CD4-positive, CD25-positive, alpha-beta regulatory T cell (primary cell): ENCODE measurements around the gene NEK1. TPM values are rescaled to one million over a fixed set of nuclear protein-coding genes. Genes with fewer than 3 reads are reported as not detected.
A peak's percentile ranks its signal among the peaks of the same experiment; 100 is the strongest.

ENCODE experiments used
- ATAC-seq, 2 donors: fragments of 150-1000 bp; cut with Tn5 transposase; one replicate each; pipeline ENCODE4 v1.10.0; 2021; ENCODE audit warnings: low read depth in 2 of 2, moderate number of reproducible peaks in 2 of 2, moderate library complexity in 1 of 2
- DNase-seq, 3 donors: peaks; one replicate each; pipeline versions ENCODE4 v3.0.0 to v3.0.0-alpha.2; 2012 to 2022; ENCODE audit warnings: mixed read lengths in 1 of 3
- H3K27ac ChIP-seq: one replicate; pipeline ENCODE4 v1.7.0; 2013; ENCODE audit warnings: mild to moderate bottlenecking, low read length; ENCODE audit not compliant: insufficient read depth, poor library complexity, severe bottlenecking
- H3K27me3 ChIP-seq: one replicate; pipeline ENCODE4 v1.7.0; 2013; ENCODE audit warnings: low read length; ENCODE audit not compliant: control insufficient read depth, insufficient read depth
- H3K36me3 ChIP-seq: one replicate; pipeline ENCODE4 v1.7.0; 2013; ENCODE audit warnings: mild to moderate bottlenecking, low read length, moderate library complexity; ENCODE audit not compliant: control insufficient read depth, insufficient read depth
- H3K4me1 ChIP-seq: 2 replicates; pipeline ENCODE4 v1.7.0; 2013; ENCODE audit warnings: mild to moderate bottlenecking, low read length; ENCODE audit not compliant: insufficient read depth, control insufficient read depth, poor library complexity, severe bottlenecking
- H3K4me3 ChIP-seq: one replicate; pipeline ENCODE4 v1.7.0; 2013; ENCODE audit warnings: low read depth, mild to moderate bottlenecking, low read length, moderate library complexity
- H3K9me3 ChIP-seq, 2 experiments: 1 replicate in 1 of 2; 2 replicates in 1 of 2; pipeline ENCODE4 v1.7.0; 2013; ENCODE audit warnings: low read length in 2 of 2, mild to moderate bottlenecking in 1 of 2, moderate library complexity in 1 of 2; ENCODE audit not compliant: control insufficient read depth in 2 of 2
- H3K27ac Mint-ChIP-seq, 3 donors: one replicate each; pipeline ENCODE4 v1.8.0; 2020 to 2022; ENCODE audit warnings: mild to moderate bottlenecking in 3 of 3, mixed read lengths in 3 of 3, moderate library complexity in 2 of 3
- H3K27me3 Mint-ChIP-seq: one replicate; pipeline ENCODE4 v1.8.0; 2022; ENCODE audit warnings: mild to moderate bottlenecking, mixed read lengths
- H3K36me3 Mint-ChIP-seq: one replicate; pipeline ENCODE4 v1.8.0; 2020; ENCODE audit warnings: mixed read lengths
- H3K4me1 Mint-ChIP-seq, 4 donors: one replicate each; pipeline ENCODE4 v1.8.0; 2020 to 2022; ENCODE audit warnings: mixed read lengths in 4 of 4, mild to moderate bottlenecking in 1 of 4
- H3K4me3 Mint-ChIP-seq, 4 donors: one replicate each; pipeline ENCODE4 v1.8.0; 2020 to 2022; ENCODE audit warnings: mild to moderate bottlenecking in 4 of 4, mixed read lengths in 4 of 4, moderate library complexity in 3 of 4
- H3K9me3 Mint-ChIP-seq, 7 donors: one replicate each; pipeline ENCODE4 v1.8.0; 2020 to 2022; ENCODE audit warnings: mixed read lengths in 7 of 7, mild to moderate bottlenecking in 3 of 7, moderate library complexity in 2 of 7
- polyA plus RNA-seq, 4 donors: library from polyadenylated mRNA; unstranded; fragments of 300-500 nt; fragmentation: Illumina TruSeq; gene quantifications; one replicate each; pipeline ENCODE4 v1.2.3, GENCODE V29; 2021
- total RNA-seq: library from RNA; stranded (reverse); gene quantifications from one replicate; pipeline ENCODE4 v1.2.3, GENCODE V29; 2022

NEK1 gene
- total and polyA plus RNA-seq, 5 donors from 2014 or later: 7.7 to 22.9 (median 10.8) TPM

DNA sequence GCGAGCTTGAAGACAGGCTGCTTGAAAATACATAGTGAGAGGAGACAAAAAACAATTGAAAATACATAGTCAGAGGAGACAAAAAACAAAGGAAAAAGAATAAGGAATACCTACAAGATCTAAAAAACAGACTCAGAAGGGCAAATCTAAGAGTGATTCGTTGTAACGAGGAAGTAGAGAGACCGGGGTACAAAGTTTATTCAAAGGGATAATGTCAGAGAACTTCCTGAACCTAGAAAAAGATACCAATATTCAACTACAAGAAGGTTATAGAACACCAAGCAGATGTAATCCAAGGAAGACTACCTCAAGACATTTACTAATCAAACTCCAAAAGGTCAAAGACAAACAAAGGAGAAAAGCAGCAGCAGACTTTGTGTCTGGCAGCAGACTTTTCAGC lies 165.6 kb downstream of the NEK1 start:
- no peaks in the 10 kb centered on the region for H3K4me1 ChIP-seq
- DNase-seq (no peak), ATAC-seq (no peak)
- H3K27me3 Mint-ChIP-seq: no peaks in the 10 kb centered on the region
- H3K4me3 ChIP-seq: no peak overlapping the region
- H3K9me3 ChIP-seq: peaks cover 10 to 17% of the 10 kb centered on the region in 2 experiments
- peaks cover 76% of the 10 kb centered on the region for H3K36me3 Mint-ChIP-seq
- peaks cover 0 to 17% (median 7%) of the 10 kb centered on the region in 4 donors for H3K4me1 Mint-ChIP-seq
- H3K27me3 ChIP-seq: no peaks in the 10 kb centered on the region
- H3K27ac Mint-ChIP-seq: no peak overlapping the region
- H3K36me3 ChIP-seq: peaks cover 9% of the 10 kb centered on the region
- no peak overlapping the region for H3K27ac ChIP-seq
- H3K4me3 Mint-ChIP-seq: peak overlapping the region in 1 of 4 donors; percentile 58
- H3K9me3 Mint-ChIP-seq: peaks cover 1 to 39% (median 29%) of the 10 kb centered on the region in 7 donors

DNA sequence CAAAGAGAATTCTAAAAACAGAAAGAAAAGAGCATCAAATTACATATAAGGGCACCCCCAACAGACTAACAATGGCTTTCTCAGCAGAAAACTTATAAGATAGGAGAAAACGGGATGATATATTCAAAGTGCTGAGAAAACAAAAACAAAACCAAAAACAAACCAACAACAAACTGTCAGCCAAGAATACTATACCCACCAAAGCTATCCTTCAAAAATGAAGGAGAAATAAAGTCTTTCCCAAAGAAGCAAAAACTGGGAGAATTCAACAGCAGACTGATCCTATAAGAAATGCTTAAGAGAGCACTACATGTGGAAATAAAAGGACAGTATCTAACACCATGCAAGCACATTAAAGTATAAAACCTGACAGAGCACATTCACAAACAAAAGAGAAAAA lies 168.6 kb downstream of the NEK1 start:
- peak overlapping the region in 1 of 4 donors; percentile 23 for H3K4me3 Mint-ChIP-seq
- H3K36me3 ChIP-seq: peaks cover 9% of the 10 kb centered on the region
- no peak for ATAC-seq
- H3K4me1 ChIP-seq: no peaks in the 10 kb centered on the region
- H3K4me3 ChIP-seq: no peak overlapping the region
- no peaks in the 10 kb centered on the region for H3K27me3 Mint-ChIP-seq
- no peak for DNase-seq
- H3K36me3 Mint-ChIP-seq: peaks cover 55% of the 10 kb centered on the region
- H3K9me3 ChIP-seq: peaks cover 10 to 17% of the 10 kb centered on the region in 2 experiments
- H3K27ac Mint-ChIP-seq: no peak overlapping the region
- peaks cover 0 to 17% (median 7%) of the 10 kb centered on the region in 4 donors for H3K4me1 Mint-ChIP-seq
- peaks cover 1 to 37% (median 29%) of the 10 kb centered on the region in 7 donors for H3K9me3 Mint-ChIP-seq
- no peak overlapping the region for H3K27ac ChIP-seq
- no peaks in the 10 kb centered on the region for H3K27me3 ChIP-seq

DNA sequence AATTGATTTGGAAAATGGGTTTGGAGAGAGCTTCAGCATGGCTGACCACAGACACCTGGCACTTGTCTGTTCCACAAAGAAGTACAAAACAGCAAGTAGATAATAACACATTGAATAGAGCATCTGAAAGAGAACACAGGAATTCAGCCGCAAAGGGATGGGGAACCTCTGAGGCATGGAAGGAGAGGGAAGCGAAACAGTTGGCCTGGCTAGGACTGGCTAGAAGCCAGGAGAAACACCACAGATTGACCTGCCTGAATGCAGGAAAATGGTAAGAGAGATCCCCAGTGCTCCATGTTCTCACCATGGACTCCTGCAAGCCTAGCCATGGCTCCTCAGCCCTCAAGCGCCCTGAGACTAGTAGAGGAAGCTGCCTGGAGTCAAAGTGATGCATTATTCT lies 171.9 kb downstream of the NEK1 start:
- Histone ChIP-seq H3K4me3 (no peak overlapping the region), H3K36me3 (peaks cover 4% of the 10 kb centered on the region), H3K9me3 (peaks cover 10 to 17% of the 10 kb centered on the region in 2 experiments), H3K27me3 (no peaks in the 10 kb centered on the region), H3K27ac (no peak overlapping the region), H3K4me1 (no peaks in the 10 kb centered on the region)
- Mint-ChIP-seq H3K9me3 (peaks cover 0 to 25% (median 20%) of the 10 kb centered on the region in 7 donors), H3K4me3 (no peak overlapping the region), H3K36me3 (peaks cover 39% of the 10 kb centered on the region), H3K27ac (no peak overlapping the region), H3K27me3 (no peaks in the 10 kb centered on the region), H3K4me1 (peaks cover 0 to 4% (median 0%) of the 10 kb centered on the region in 4 donors)
- ATAC-seq (no peak), DNase-seq (no peak)

DNA sequence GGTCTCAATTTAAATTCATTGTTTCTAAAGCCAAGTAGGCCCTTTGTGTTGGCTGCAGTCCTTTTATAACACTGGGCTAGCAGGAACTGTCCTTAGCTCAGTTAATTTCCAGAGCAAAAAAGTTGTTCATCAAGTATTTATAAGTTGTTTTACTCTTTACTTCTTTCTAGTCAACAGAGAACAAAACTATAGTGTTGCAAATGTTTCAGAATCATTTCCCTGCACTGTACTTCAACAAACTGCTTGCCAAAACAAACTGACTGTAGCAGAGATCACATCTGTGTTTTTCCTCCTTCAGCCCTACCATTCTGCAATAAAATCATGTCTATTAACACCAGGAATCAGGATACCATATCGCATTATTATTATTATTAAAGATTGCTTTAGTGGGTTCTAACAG lies 173.1 kb downstream of the NEK1 start:
- no peak for ATAC-seq
- H3K27me3 Mint-ChIP-seq: no peaks in the 10 kb centered on the region
- H3K9me3 ChIP-seq: peaks cover 7 to 10% of the 10 kb centered on the region in 2 experiments
- no peak overlapping the region for H3K4me3 ChIP-seq
- peaks cover 0 to 16% (median 13%) of the 10 kb centered on the region in 7 donors for H3K9me3 Mint-ChIP-seq
- H3K36me3 Mint-ChIP-seq: peaks cover 28% of the 10 kb centered on the region
- no peak overlapping the region for H3K27ac Mint-ChIP-seq
- H3K4me3 Mint-ChIP-seq: no peak overlapping the region
- no peaks in the 10 kb centered on the region for H3K36me3 ChIP-seq
- H3K4me1 Mint-ChIP-seq: peaks cover 0 to 4% (median 0%) of the 10 kb centered on the region in 4 donors
- no peaks in the 10 kb centered on the region for H3K4me1 ChIP-seq
- H3K27me3 ChIP-seq: no peaks in the 10 kb centered on the region
- DNase-seq: no peak
- H3K27ac ChIP-seq: no peak overlapping the region

DNA sequence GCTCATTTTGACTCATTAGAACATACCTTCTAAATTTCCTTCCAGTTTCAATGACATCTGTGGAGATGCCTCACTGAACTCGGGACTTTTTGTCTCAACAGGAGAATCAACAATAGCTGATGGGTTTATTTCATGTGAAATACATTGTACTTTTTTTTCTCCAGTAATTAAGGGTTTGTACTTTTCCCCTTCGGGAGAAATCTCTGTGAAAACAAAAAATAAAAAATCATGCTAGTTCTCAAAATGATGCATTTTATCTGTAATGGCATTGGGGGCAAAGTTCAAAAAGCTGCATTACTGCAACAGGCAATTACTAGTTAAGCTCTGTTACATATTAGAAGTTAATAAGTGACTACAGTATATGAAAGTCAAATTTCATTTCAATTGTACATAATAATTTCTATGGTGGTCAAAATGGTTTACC lies 174.3 kb downstream of the NEK1 start:
- no peak overlapping the region for H3K27ac Mint-ChIP-seq
- Histone ChIP-seq H3K27me3 (no peaks in the 10 kb centered on the region), H3K36me3 (no peaks in the 10 kb centered on the region), H3K9me3 (no peaks in the 10 kb centered on the region), H3K4me3 (no peak overlapping the region), H3K27ac (no peak overlapping the region), H3K4me1 (no peaks in the 10 kb centered on the region)
- no peak for ATAC-seq
- peaks cover 0 to 4% (median 0%) of the 10 kb centered on the region in 4 donors for H3K4me1 Mint-ChIP-seq
- H3K36me3 Mint-ChIP-seq: peaks cover 18% of the 10 kb centered on the region
- H3K4me3 Mint-ChIP-seq: no peak overlapping the region
- peaks cover 0 to 8% (median 5%) of the 10 kb centered on the region in 7 donors for H3K9me3 Mint-ChIP-seq
- no peaks in the 10 kb centered on the region for H3K27me3 Mint-ChIP-seq
- DNase-seq: no peak

DNA sequence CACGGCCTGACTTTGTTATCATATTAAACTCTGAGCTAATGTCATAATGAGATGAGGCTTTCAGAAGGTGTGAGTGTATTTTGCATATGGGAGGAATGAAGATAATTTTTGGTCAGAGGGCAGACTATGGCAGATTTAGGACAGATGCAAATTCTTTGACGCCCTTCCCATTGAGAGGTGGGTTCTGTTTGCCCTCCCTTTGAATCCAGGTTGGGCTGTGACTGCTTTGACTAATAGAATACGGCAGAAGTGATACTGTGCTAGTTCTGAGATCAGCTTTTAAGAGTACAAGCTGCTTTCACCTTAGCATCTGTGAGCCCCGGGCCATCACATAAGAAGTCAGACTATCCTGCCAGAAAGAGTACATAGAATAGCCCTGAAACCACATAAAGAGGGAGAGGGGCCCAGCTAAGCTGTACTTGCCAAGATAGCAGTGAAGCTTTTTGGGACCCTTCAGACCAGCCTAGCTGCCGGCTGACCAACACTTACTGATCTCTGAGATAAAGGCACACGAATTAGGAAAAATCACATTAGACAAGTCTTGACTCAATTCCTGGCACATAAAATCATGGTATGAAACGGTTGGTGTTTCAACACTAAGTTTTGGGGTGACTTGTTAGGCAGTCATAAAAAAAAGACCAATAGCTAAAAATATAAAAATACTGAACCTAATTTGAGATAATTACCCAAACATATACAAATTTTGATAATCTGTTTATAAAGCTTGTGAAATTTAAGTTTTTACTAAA lies 174.9 kb downstream of the NEK1 start:
- no peaks in the 10 kb centered on the region for H3K36me3 ChIP-seq
- H3K27me3 ChIP-seq: no peaks in the 10 kb centered on the region
- Mint-ChIP-seq H3K27ac (no peak overlapping the region), H3K27me3 (no peaks in the 10 kb centered on the region), H3K36me3 (peaks cover 15% of the 10 kb centered on the region), H3K4me1 (peaks cover 0 to 4% (median 0%) of the 10 kb centered on the region in 4 donors), H3K9me3 (peaks cover 0 to 5% (median 4%) of the 10 kb centered on the region in 7 donors), H3K4me3 (no peak overlapping the region)
- DNase-seq (no peak), ATAC-seq (no peak)
- no peak overlapping the region for H3K27ac ChIP-seq
- no peaks in the 10 kb centered on the region for H3K9me3 ChIP-seq
- no peak overlapping the region for H3K4me3 ChIP-seq
- H3K4me1 ChIP-seq: no peaks in the 10 kb centered on the region

DNA sequence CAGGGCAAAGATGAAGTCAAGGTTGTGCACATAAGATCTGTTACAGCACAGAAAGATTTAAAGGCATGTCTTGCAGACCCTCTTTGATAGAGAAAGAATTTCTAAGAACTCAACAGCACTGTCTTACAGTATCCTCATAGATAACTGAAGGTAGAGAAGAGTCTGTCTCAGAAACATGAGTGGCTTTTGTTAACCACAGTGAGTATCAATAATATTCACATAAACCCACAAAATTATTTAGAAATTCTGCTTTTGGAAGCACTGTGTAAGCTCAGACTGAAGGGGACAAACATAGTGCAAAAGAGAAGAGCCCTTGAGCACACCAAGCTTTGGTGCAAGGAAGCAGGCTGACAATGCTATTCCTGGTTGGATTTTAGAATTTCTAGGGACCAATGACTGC lies 175.6 kb downstream of the NEK1 start:
- H3K36me3 Mint-ChIP-seq: peaks cover 15% of the 10 kb centered on the region
- H3K4me3 Mint-ChIP-seq: no peak overlapping the region
- Histone ChIP-seq H3K4me3 (no peak overlapping the region), H3K36me3 (no peaks in the 10 kb centered on the region), H3K27ac (no peak overlapping the region), H3K4me1 (no peaks in the 10 kb centered on the region), H3K9me3 (no peaks in the 10 kb centered on the region), H3K27me3 (no peaks in the 10 kb centered on the region)
- no peaks in the 10 kb centered on the region for H3K4me1 Mint-ChIP-seq
- H3K27me3 Mint-ChIP-seq: no peaks in the 10 kb centered on the region
- no peaks in the 10 kb centered on the region for H3K9me3 Mint-ChIP-seq
- no peak overlapping the region for H3K27ac Mint-ChIP-seq
- ATAC-seq: no peak
- DNase-seq: no peak

DNA sequence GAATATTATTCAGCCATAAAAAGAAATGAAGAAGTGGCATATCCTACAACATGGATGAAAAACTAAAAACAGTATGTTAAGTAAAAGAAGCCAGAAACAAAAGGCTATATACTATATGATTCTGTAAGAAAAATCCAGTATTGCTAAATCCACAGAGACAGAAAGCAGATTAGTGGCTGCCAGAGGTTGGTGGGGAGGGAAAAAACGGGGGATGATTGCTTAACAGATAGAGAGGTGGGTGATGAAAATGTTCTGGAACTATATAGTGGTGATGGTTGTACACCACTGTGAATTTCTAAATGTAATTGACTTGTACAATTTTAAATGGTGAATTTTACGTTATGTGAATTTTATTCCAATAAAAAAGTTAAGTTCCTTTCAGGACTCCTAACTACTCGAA lies 184.0 kb downstream of the NEK1 start:
- no peaks in the 10 kb centered on the region for H3K27me3 ChIP-seq
- DNase-seq (no peak), ATAC-seq (no peak)
- no peak overlapping the region for H3K27ac ChIP-seq
- no peaks in the 10 kb centered on the region for H3K9me3 ChIP-seq
- no peaks in the 10 kb centered on the region for H3K4me1 ChIP-seq
- no peak overlapping the region for H3K4me3 ChIP-seq
- Mint-ChIP-seq H3K4me3 (no peak overlapping the region), H3K27me3 (no peaks in the 10 kb centered on the region), H3K27ac (no peak overlapping the region), H3K9me3 (no peaks in the 10 kb centered on the region), H3K4me1 (no peaks in the 10 kb centered on the region), H3K36me3 (peaks cover 27% of the 10 kb centered on the region)
- H3K36me3 ChIP-seq: peaks cover 14% of the 10 kb centered on the region
